CD4-positive, alpha-beta T cell treated with Interleukin-12 subunit alpha and Interleukin-12 subunit beta, for 1 hour (primary cell): ENCODE data around the gene SLC38A1.
"Not testable (repeated sequence)": the region's sequence is repeated elsewhere in the genome, so short reads cannot be mapped to it uniquely, and the experiment has no call there.

Experiments
- DNase-seq: peaks from one replicate; pipeline ENCODE4 v3.0.0-alpha.2; 2020

The SLC38A1 gene

GRCh38 chr12:46263140-46264016, 5.5 kb downstream of the SLC38A1 start:
- DNase-seq: no peak

- no peak for DNase-seq
Measured at GRCh38 chr12:46261646-46262045, 7.2 kb downstream of the SLC38A1 start.

- DNase-seq: no peak
Measured at GRCh38 chr12:46260913-46261476, 7.8 kb downstream of the SLC38A1 start.

GRCh38 chr12:46260124-46260912, 8.5 kb downstream of the SLC38A1 start:
- DNase-seq: no peak

- DNase-seq: no peak
Measured at GRCh38 chr12:46259713-46260112, 9.1 kb downstream of the SLC38A1 start.

GRCh38 chr12:46259071-46259470, 9.8 kb downstream of the SLC38A1 start:
- DNase-seq: no peak

- DNase-seq: no peak
Measured at GRCh38 chr12:46258129-46258528, 10.7 kb downstream of the SLC38A1 start.

GRCh38 chr12:46256942-46257341, 11.9 kb downstream of the SLC38A1 start:
- no peak for DNase-seq

GRCh38 chr12:46253544-46254162, 15.2 kb downstream of the SLC38A1 start:
- no peak for DNase-seq

- not testable (repeated sequence) for DNase-seq
Measured at GRCh38 chr12:46251994-46252393, 16.8 kb downstream of the SLC38A1 start.

- DNase-seq: not testable (repeated sequence)
Measured at GRCh38 chr12:46249960-46250359, 18.9 kb downstream of the SLC38A1 start.

- no peak for DNase-seq
Measured at GRCh38 chr12:46246021-46246700, 22.7 kb downstream of the SLC38A1 start.

GRCh38 chr12:46244997-46245396, 23.8 kb downstream of the SLC38A1 start:
- DNase-seq: no peak

GRCh38 chr12:46244273-46244915, 24.4 kb downstream of the SLC38A1 start:
- DNase-seq: no peak

GRCh38 chr12:46242569-46242968, 26.3 kb downstream of the SLC38A1 start:
- no peak for DNase-seq

- DNase-seq: no peak
Measured at GRCh38 chr12:46240436-46240835, 28.4 kb downstream of the SLC38A1 start.

- no peak for DNase-seq
Measured at GRCh38 chr12:46238821-46239220, 30.0 kb downstream of the SLC38A1 start.

GRCh38 chr12:46237371-46238045, 31.3 kb downstream of the SLC38A1 start:
- DNase-seq: no peak

- DNase-seq: no peak
Measured at GRCh38 chr12:46234000-46234399, 34.8 kb downstream of the SLC38A1 start.

- DNase-seq: no peak
Measured at GRCh38 chr12:46233423-46233822, 35.4 kb downstream of the SLC38A1 start.

- DNase-seq: no peak
Measured at GRCh38 chr12:46230983-46231382, 37.9 kb downstream of the SLC38A1 start.
